A549 treated with DMSO at 1 μM for 4 hours (cell line): ENCODE measurements around the gene UHRF1. TPM values are rescaled to one million over a fixed set of nuclear protein-coding genes. Genes with fewer than 3 reads are reported as not detected.

ENCODE experiments used
- total RNA-seq: library from RNA; stranded (reverse); fragments of 200-300 nt; extraction: Qiagen RNA extraction; gene quantifications from 5 replicates; pipeline ENCODE4 v1.2.3, GENCODE V29; 2022; ENCODE audit warnings: low read depth

UHRF1 gene
- 47.9 to 61.6 TPM (median 51.6 TPM) in 5 replicates for total RNA-seq

GRCh38 chr19:4909156-4909896 lies at the start of gene UHRF1:
UHRF1 (plus strand) TSS chr19:4909501; CDS start chr19:4910886, 1,385 bp downstream.

DNA sequence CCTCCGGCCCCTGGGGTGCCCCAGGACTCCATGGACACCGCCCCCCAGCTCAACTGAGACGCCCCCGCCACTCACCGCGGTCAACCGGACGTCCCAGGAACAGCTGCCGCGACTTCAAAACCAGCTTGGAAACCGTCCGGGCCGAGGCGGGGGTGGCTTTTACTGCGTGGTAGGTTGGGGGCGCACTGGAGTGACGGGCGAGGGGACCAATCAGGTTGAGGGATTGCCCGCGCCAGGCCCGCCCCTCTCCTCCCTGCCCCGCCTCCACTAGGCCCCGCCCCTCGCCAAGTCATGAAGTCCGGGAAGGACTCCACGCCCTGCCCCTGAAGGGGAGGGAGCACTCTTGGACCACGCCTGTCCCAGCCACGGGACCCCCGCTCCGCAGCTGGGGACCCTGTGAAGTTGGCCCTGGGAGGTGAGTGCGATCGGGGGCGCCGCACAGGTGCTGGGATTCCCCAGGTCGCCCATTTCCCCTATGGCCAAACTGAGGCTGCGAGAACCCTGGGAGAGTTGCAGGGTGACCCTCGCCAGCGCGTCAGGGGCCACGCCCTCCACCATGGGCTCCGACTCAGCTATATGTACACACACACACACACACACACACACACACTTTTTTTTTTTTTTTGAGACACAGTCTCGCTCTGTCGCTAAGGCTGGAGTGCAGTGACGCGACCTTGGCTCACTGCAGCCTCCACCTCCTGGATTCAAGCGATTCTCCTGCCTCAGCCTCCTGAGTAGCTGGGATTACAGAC lies 41.6 kb upstream of the UHRF1 start, which contains the start of gene PLIN3:
Gene PLIN3, minus strand, starts transcription at position 134 of the 752 bp plus-strand sequence. CDS start 6,273 bp downstream, outside the sequence.

DNA sequence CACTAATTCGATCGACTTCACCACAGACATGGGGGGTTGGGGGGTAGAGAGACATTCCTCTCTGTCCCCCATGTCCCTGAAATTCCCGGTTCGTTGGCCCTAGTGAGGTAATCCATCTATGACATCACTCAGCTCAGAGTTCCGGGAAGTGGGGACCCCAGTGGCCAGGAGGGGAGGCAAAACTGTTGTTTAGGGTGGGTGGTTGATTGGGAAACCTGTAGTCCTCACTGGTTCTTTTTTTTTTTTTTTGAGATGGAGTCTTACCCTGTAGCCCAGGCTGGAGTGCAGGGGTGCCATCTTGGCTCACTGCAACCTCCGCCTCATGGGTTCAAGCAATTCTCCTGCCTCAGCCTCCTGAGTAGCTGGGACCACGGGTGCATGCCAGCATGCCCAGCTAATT lies 6.5 kb upstream of the UHRF1 start, which contains the start of gene ARRDC5:
Gene ARRDC5, minus strand, starts transcription at position 101 of the 400 bp plus-strand sequence. Its CDS starts 71 bp downstream, at position 30.

GRCh38 chr19:4968462-4969291 lies 59.4 kb downstream of the UHRF1 start, which contains the start of gene KDM4B:
KDM4B (plus strand) TSS chr19:4969113; CDS start chr19:5032891, 63,778 bp downstream.

Other genes with a start within 250 kb of the UHRF1 start
- 114 to 140 TPM (median 131 TPM) in 5 replicates for gene MYDGF, start 239.2 kb upstream of the UHRF1 start, total RNA-seq
- 59.3 to 76.1 TPM (median 69.8 TPM) in 5 replicates for gene DPP9, start 185.7 kb upstream of the UHRF1 start, total RNA-seq
- gene FEM1A, start 117.8 kb upstream of the UHRF1 start, total RNA-seq, result 5.7 to 6.3 TPM (median 6.3 TPM) in 5 replicates
- gene TICAM1, start 77.8 kb upstream of the UHRF1 start, total RNA-seq, result 7.8 to 9.1 TPM (median 8.0 TPM) in 5 replicates
- 112 to 126 TPM (median 116 TPM) in 5 replicates for gene PLIN3, start 41.8 kb upstream of the UHRF1 start, total RNA-seq
- gene ARRDC5, start 6.6 kb upstream of the UHRF1 start, total RNA-seq, result not detected in 5 replicates
- gene KDM4B, start 59.6 kb downstream of the UHRF1 start, total RNA-seq, result 5.2 to 8.1 TPM (median 6.9 TPM) in 5 replicates